K562 (cell line): Measurements from ENCODE around the gene GHR.
"Not testable (repeated sequence)": the region's sequence is repeated elsewhere in the genome, so short reads cannot be mapped to it uniquely, and the experiment has no call there.

Experiments
- CHD2 ChIP-seq: IDR thresholded peaks from 2 replicates; pipeline ENCODE4 v1.6.1; 2011; ENCODE audit warnings: low read depth, low read length
- GTF2F1 ChIP-seq: IDR thresholded peaks from 2 replicates; pipeline ENCODE4 v1.6.1; 2011; ENCODE audit warnings: low read depth, low read length, improper control_type of control experiment
- JUND ChIP-seq, 2 experiments: IDR thresholded peaks; 2 replicates in 1 of 2; 3 replicates in 1 of 2; pipeline ENCODE4 v1.6.1; 2011; ENCODE audit warnings: borderline replicate concordance in 2 of 2, low read depth in 2 of 2, low read length in 2 of 2, improper control_type of control experiment in 1 of 2, missing biosample characterization in 1 of 2, missing genetic modification characterization in 1 of 2, missing genetic modification reagents in 1 of 2
- KHSRP ChIP-seq: fragments of 450-650 bp; IDR thresholded peaks from 2 replicates; pipeline ENCODE4 v1.6.1; 2017
- MAFK ChIP-seq: IDR thresholded peaks from 2 replicates; pipeline ENCODE4 v1.6.1; 2011; ENCODE audit warnings: low read length, improper control_type of control experiment
- MYNN ChIP-seq, 2 experiments: sonication (generic); formaldehyde crosslinking in 1 of 2; IDR thresholded peaks; 2 replicates each; pipeline versions ENCODE4 v1.5.0 to v1.6.1; 2016 to 2020; ENCODE audit warnings: antibody characterized with exemption in 1 of 2, missing genetic modification reagents in 1 of 2
- ZBTB49 ChIP-seq: sonication (generic); formaldehyde crosslinking; IDR thresholded peaks from 2 replicates; pipeline ENCODE4 v1.8.0; 2022; ENCODE audit warnings: missing genetic modification reagents, mild to moderate bottlenecking, borderline replicate concordance
- ZNF134 ChIP-seq: fragments of 250-450 bp; sonication (Bioruptor Pico); conservative IDR thresholded peaks from 2 replicates; pipeline ENCODE4 v1.4.0; 2020
- ZNF174 ChIP-seq: fragments of 250-450 bp; sonication (Bioruptor Pico); IDR thresholded peaks from 2 replicates; pipeline ENCODE4 v1.4.0; 2020; ENCODE audit warnings: mild to moderate bottlenecking
- ZNF707 ChIP-seq: fragments of 250-450 bp; sonication (Bioruptor Pico); conservative IDR thresholded peaks from 2 replicates; pipeline ENCODE4 v1.8.0; 2022; ENCODE audit warnings: inconsistent platforms, mild to moderate bottlenecking, moderate library complexity

GRCh38 chr5:42575914-42576313 lies 152.7 kb downstream of the GHR start:
- not testable (repeated sequence) for TF ChIP-seq ZNF134 (CRISPR knock-in tag); ZNF707; ZNF174 (CRISPR knock-in tag); MAFK; ZBTB49; GTF2F1; KHSRP; CHD2; JUND (IDR thresholded peaks at IDR 0.05; ENCODE audit: borderline replicate concordance, low read depth, low read length); JUND (tag; IDR thresholded peaks at IDR 0.05; ENCODE audit: borderline replicate concordance, low read depth, low read length); MYNN (IDR thresholded peaks at IDR 0.05); MYNN (CRISPR knock-in tag; IDR thresholded peaks at IDR 0.05)
